ENCODE data around the gene CHKB.

Gene CHKB

GRCh38 chr22:50573491-50574382 is 8.9 kb downstream of the CHKB start:
- Histone ChIP-seq H3K9me3 (ENCODE audit: low read depth, low read length) (no peaks in the 10 kb centered on the region), H3K27ac (no peak overlapping the region), H3K4me3 (no peak overlapping the region), H3K36me3 (ENCODE audit: insufficient read depth, low read length) (no peaks in the 10 kb centered on the region; the same call in 1 of the 2 replicates), H3K9ac (ENCODE audit: insufficient read length) (no peak overlapping the region)
- no peak for DNase-seq (ENCODE audit: low read depth, low spot score)
- TF ChIP-seq EZH2 (IDR thresholded peaks at IDR 0.05): no peak
- no peak for TF ChIP-seq POLR2AphosphoS5 (IDR thresholded peaks at IDR 0.05; ENCODE audit: borderline replicate concordance, low read depth, low read length)
- no peak for TF ChIP-seq FOXP2 (optimal IDR thresholded peaks at IDR 0.05; ENCODE audit: control extremely low read depth, extremely low read length, insufficient read depth)

DNA sequence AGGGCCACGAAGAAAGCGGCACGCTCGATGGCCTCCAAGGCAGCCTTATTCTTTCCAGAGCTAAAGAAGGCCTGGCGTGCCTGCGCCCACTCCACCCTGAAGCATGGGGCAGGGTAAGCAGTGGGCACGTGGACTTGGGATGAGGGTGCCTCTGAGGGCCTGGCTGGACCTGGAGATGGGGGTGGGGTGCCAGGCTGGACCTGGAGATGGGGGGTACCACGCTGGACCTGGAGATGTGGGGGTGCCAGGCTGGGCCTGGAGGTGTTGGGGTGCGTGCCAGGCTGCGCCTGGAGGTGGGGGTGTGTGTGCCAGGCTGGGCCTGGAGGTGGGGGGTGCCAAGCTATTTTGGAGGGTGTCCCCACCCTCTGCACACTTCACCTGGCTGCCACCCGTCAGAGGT is 9.7 kb downstream of the CHKB start:
- no peaks in the 10 kb centered on the region for H3K9me3 ChIP-seq (ENCODE audit: low read depth, low read length)
- H3K4me3 ChIP-seq: no peak overlapping the region
- H3K27ac ChIP-seq: no peak overlapping the region
- DNase-seq (ENCODE audit: low read depth, low spot score): no peak
- H3K36me3 ChIP-seq (ENCODE audit: insufficient read depth, low read length): no peaks in the 10 kb centered on the region; the same call in 1 of the 2 replicates
- H3K9ac ChIP-seq (ENCODE audit: insufficient read length): no peak overlapping the region
- TF ChIP-seq POLR2AphosphoS5 (IDR thresholded peaks at IDR 0.05; ENCODE audit: borderline replicate concordance, low read depth, low read length): no peak
- no peak for TF ChIP-seq FOXP2 (optimal IDR thresholded peaks at IDR 0.05; ENCODE audit: control extremely low read depth, extremely low read length, insufficient read depth)
- TF ChIP-seq EZH2 (IDR thresholded peaks at IDR 0.05): no peak

- Histone ChIP-seq H3K36me3 (ENCODE audit: insufficient read depth, low read length) (no peaks in the 10 kb centered on the region; the same call in 1 of the 2 replicates), H3K4me3 (no peak overlapping the region), H3K9ac (ENCODE audit: insufficient read length) (no peak overlapping the region)
Measured at GRCh38 chr22:50571264-50572175, 11.1 kb downstream of the CHKB start.

GRCh38 chr22:50570861-50571260 is 11.8 kb downstream of the CHKB start:
- TF ChIP-seq POLR2AphosphoS5 (IDR thresholded peaks at IDR 0.05; ENCODE audit: borderline replicate concordance, low read depth, low read length): no peak
- no peak for TF ChIP-seq FOXP2 (optimal IDR thresholded peaks at IDR 0.05; ENCODE audit: control extremely low read depth, extremely low read length, insufficient read depth)
- TF ChIP-seq EZH2 (IDR thresholded peaks at IDR 0.05): no peak
- Histone ChIP-seq H3K9me3 (ENCODE audit: low read depth, low read length) (no peaks in the 10 kb centered on the region), H3K4me3 (no peak overlapping the region), H3K36me3 (ENCODE audit: insufficient read depth, low read length) (no peaks in the 10 kb centered on the region; the same call in 1 of the 2 replicates), H3K9ac (ENCODE audit: insufficient read length) (no peak overlapping the region), H3K27ac (no peak overlapping the region)
- DNase-seq (ENCODE audit: low read depth, low spot score): no peak

More at GRCh38 chr22:50571264-50572175, 11.1 kb downstream of the CHKB start:
- Histone ChIP-seq H3K27ac (no peak overlapping the region), H3K9me3 (ENCODE audit: low read depth, low read length) (no peaks in the 10 kb centered on the region)
- no peak for TF ChIP-seq EZH2 (IDR thresholded peaks at IDR 0.05)
- TF ChIP-seq POLR2AphosphoS5 (IDR thresholded peaks at IDR 0.05; ENCODE audit: borderline replicate concordance, low read depth, low read length): no peak
- no peak for TF ChIP-seq FOXP2 (optimal IDR thresholded peaks at IDR 0.05; ENCODE audit: control extremely low read depth, extremely low read length, insufficient read depth)
- DNase-seq (ENCODE audit: low read depth, low spot score): no peak

GRCh38 chr22:50569896-50570535 is 12.6 kb downstream of the CHKB start:
- no peaks in the 10 kb centered on the region; the same call in 1 of the 2 replicates for H3K36me3 ChIP-seq (ENCODE audit: insufficient read depth, low read length)
- H3K4me3 ChIP-seq: no peak overlapping the region
- no peak overlapping the region for H3K27ac ChIP-seq
- DNase-seq (ENCODE audit: low read depth, low spot score): no peak
- no peak for TF ChIP-seq POLR2AphosphoS5 (IDR thresholded peaks at IDR 0.05; ENCODE audit: borderline replicate concordance, low read depth, low read length)
- no peak for TF ChIP-seq EZH2 (IDR thresholded peaks at IDR 0.05)
- TF ChIP-seq FOXP2 (optimal IDR thresholded peaks at IDR 0.05; ENCODE audit: control extremely low read depth, extremely low read length, insufficient read depth): no peak
- no peaks in the 10 kb centered on the region for H3K9me3 ChIP-seq (ENCODE audit: low read depth, low read length)
- H3K9ac ChIP-seq (ENCODE audit: insufficient read length): no peak overlapping the region

GRCh38 chr22:50569041-50569459 is 13.6 kb downstream of the CHKB start:
- DNase-seq (ENCODE audit: low read depth, low spot score): no peak
- Histone ChIP-seq H3K4me3 (no peak overlapping the region), H3K9me3 (ENCODE audit: low read depth, low read length) (no peaks in the 10 kb centered on the region), H3K27ac (no peak overlapping the region), H3K36me3 (ENCODE audit: insufficient read depth, low read length) (no peaks in the 10 kb centered on the region; the same call in 1 of the 2 replicates), H3K9ac (ENCODE audit: insufficient read length) (no peak overlapping the region)
- TF ChIP-seq POLR2AphosphoS5 (IDR thresholded peaks at IDR 0.05; ENCODE audit: borderline replicate concordance, low read depth, low read length) (no peak), FOXP2 (optimal IDR thresholded peaks at IDR 0.05; ENCODE audit: control extremely low read depth, extremely low read length, insufficient read depth) (no peak), EZH2 (IDR thresholded peaks at IDR 0.05) (no peak)

- TF ChIP-seq EZH2 (IDR thresholded peaks at IDR 0.05): no peak
- TF ChIP-seq POLR2AphosphoS5 (IDR thresholded peaks at IDR 0.05; ENCODE audit: borderline replicate concordance, low read depth, low read length): no peak
- TF ChIP-seq FOXP2 (optimal IDR thresholded peaks at IDR 0.05; ENCODE audit: control extremely low read depth, extremely low read length, insufficient read depth): no peak
- Histone ChIP-seq H3K9ac (ENCODE audit: insufficient read length) (no peak overlapping the region), H3K9me3 (ENCODE audit: low read depth, low read length) (no peaks in the 10 kb centered on the region), H3K36me3 (ENCODE audit: insufficient read depth, low read length) (no peaks in the 10 kb centered on the region; the same call in 1 of the 2 replicates), H3K27ac (no peak overlapping the region), H3K4me3 (no peak overlapping the region)
- no peak for DNase-seq (ENCODE audit: low read depth, low spot score)
Measured at GRCh38 chr22:50568626-50569025, 14.0 kb downstream of the CHKB start.

Measured in SK-N-MC (cell line).